Caco-2 (cell line): ENCODE measurements around the gene DUOXA1. TPM values are rescaled to one million over a fixed set of nuclear protein-coding genes. Genes with fewer than 3 reads are reported as not detected.

Source experiments
- Bru-seq: library from RNA; stranded (reverse); fragments of 400-500 nt; gene quantifications from one replicate; lab custom pipeline; 2021; lab: Mats Ljungman, UMichigan
- BruChase-seq, 2 experiments: library from RNA; stranded (reverse); fragments of 400-500 nt; gene quantifications; one replicate each; lab custom pipeline; 2021; lab: Mats Ljungman, UMichigan
- BruUV-seq: library from RNA; stranded (reverse); fragments of 400-500 nt; replicated peaks from 2 replicates; lab custom pipeline; 2021; lab: Mats Ljungman, UMichigan
- CTCF ChIA-PET: fragments of 300-600 bp; sonication (Branson Sonifier 250); formaldehyde crosslinking; loops from one replicate; lab custom pipeline; 2022; ENCODE audit warnings: antibody characterized with exemption; lab: Charles Lee
- POLR2A ChIA-PET: fragments of 300-600 bp; sonication (Branson Sonifier 250); formaldehyde crosslinking; loops from one replicate; lab custom pipeline; 2022; ENCODE audit warnings: antibody characterized with exemption; lab: Charles Lee
- DNase-seq, 2 experiments: peaks; one replicate each; pipeline versions ENCODE4 v3.0.0 to v3.0.0-alpha.2; 2020 to 2022
- H3K27me3 ChIP-seq: replicated peaks from 2 replicates; pipeline ENCODE4 v1.6.0; 2011; ENCODE audit warnings: low read length; ENCODE audit not compliant: control insufficient read depth, insufficient read depth
- H3K36me3 ChIP-seq: 2 replicates; pipeline ENCODE4 v1.5.1; 2011; ENCODE audit warnings: low read length; ENCODE audit not compliant: control insufficient read depth, insufficient read depth
- H3K4me1 ChIP-seq: fragments of 250-450 bp; sonication (Bioruptor Pico); 2 replicates; pipeline ENCODE4 v1.5.1; 2020; ENCODE audit warnings: mild to moderate bottlenecking
- H3K4me3 ChIP-seq: 2 replicates; pipeline ENCODE4 v1.5.1; 2011; ENCODE audit warnings: low read depth, mild to moderate bottlenecking, control low read depth, low read length
- H3K9me3 ChIP-seq: fragments of 250-450 bp; sonication (Bioruptor Pico); 2 replicates; pipeline ENCODE4 v1.5.1; 2020; ENCODE audit warnings: mild to moderate bottlenecking, moderate library complexity
- H3K27ac Mint-ChIP-seq: one replicate; pipeline ENCODE4 v1.8.0; 2022; ENCODE audit warnings: mixed read lengths; ENCODE audit not compliant: unreplicated experiment
- H3K27me3 Mint-ChIP-seq: one replicate; pipeline ENCODE4 v1.8.0; 2022; ENCODE audit warnings: mixed read lengths; ENCODE audit not compliant: insufficient read depth, unreplicated experiment
- H3K36me3 Mint-ChIP-seq: one replicate; pipeline ENCODE4 v1.8.0; 2022; ENCODE audit warnings: mild to moderate bottlenecking, mixed read lengths; ENCODE audit not compliant: insufficient read depth, unreplicated experiment
- H3K4me1 Mint-ChIP-seq: one replicate; pipeline ENCODE4 v1.8.0; 2022; ENCODE audit warnings: low read depth, mixed read lengths; ENCODE audit not compliant: unreplicated experiment
- H3K4me3 Mint-ChIP-seq: one replicate; pipeline ENCODE4 v1.8.0; 2022; ENCODE audit warnings: mild to moderate bottlenecking, moderate library complexity, mixed read lengths; ENCODE audit not compliant: unreplicated experiment
- H3K9me3 Mint-ChIP-seq: one replicate; pipeline ENCODE4 v1.8.0; 2022; ENCODE audit warnings: mixed read lengths; ENCODE audit not compliant: unreplicated experiment
- CTCF ChIP-seq, 2 experiments: fragments of 200-600 bp in 1 of 2; IDR thresholded peaks; 1 replicate in 1 of 2; 2 replicates in 1 of 2; pipeline versions ENCODE4 v1.5.1 to v1.8.0; 2011 to 2022; ENCODE audit warnings: antibody characterized with exemption in 1 of 2, control low read depth in 1 of 2, inconsistent platforms in 1 of 2, low read depth in 1 of 2, low read length in 1 of 2, mild to moderate bottlenecking in 1 of 2, moderate library complexity in 1 of 2; ENCODE audit not compliant: insufficient read depth in 1 of 2, severe bottlenecking in 1 of 2, unreplicated experiment in 1 of 2
- intact Hi-C: fragments of 100-400 bp; cut with micrococcal nuclease; formaldehyde crosslinking; loops from one replicate; pipeline ENCODE4 v1.10.0; 2022; ENCODE audit not compliant: unreplicated experiment
- long read RNA-seq: library from polyadenylated mRNA; stranded (forward); transcript quantifications from one replicate; pipeline ENCODE4 v2.0.0, GENCODE V29; 2022
- total RNA-seq: library from RNA; stranded (reverse); gene quantifications from 2 replicates; pipeline ENCODE4 v1.2.3, GENCODE V29; 2022

DUOXA1 gene
- total RNA-seq (0.39 TPM in 1 of 2 replicates, not detected in the other), Bru-seq, nascent RNA (percentile 19 among the genes with signal in this experiment), BruChase-seq, experiment 1, labeled RNA remaining after a 2-hour chase (percentile 20 among the genes with signal in this experiment), BruChase-seq, experiment 2, labeled RNA remaining after a 6-hour chase (percentile 26 among the genes with signal in this experiment)
- long read RNA-seq: 0 reads

- Histone ChIP-seq H3K27me3 (no peaks in the 10 kb centered on the region), H3K4me1 (no peaks in the 10 kb centered on the region), H3K9me3 (no peaks in the 10 kb centered on the region), H3K36me3 (no peaks in the 10 kb centered on the region), H3K4me3 (no peak within 1 kb of the TSS)
- Mint-ChIP-seq H3K4me1 (peaks cover 10% of the 10 kb centered on the region), H3K4me3 (no peak within 1 kb of the TSS), H3K9me3 (peaks cover 12% of the 10 kb centered on the region), H3K27ac (no peak within 1 kb of the TSS), H3K27me3 (no peaks in the 10 kb centered on the region), H3K36me3 (no peaks in the 10 kb centered on the region)
- ChIA-PET CTCF (interaction anchor here (0.7 kb wide), 1 partner anchor 321 kb away, joined by 3 read pairs; no protein-coding TSS in a partner anchor), POLR2A (no interaction called here)
- no TSS peak for BruUV-seq
- TF ChIP-seq CTCF (IDR thresholded peaks at IDR 0.05; ENCODE audit: insufficient read depth in 1 of 2, low read depth in 1 of 2, low read length in 1 of 2, severe bottlenecking in 1 of 2, unreplicated experiment in 1 of 2): no peak
- intact Hi-C loops: no loop called here
- DNase-seq: no peak
These were observed at the start of gene DUOXA1, which contains the start of gene DUOX1 for GRCh38 chr15:45129651-45130129. Gene DUOXA1, minus strand, starts transcription at chr15:45129879. Its CDS starts 6,865 bp downstream, at chr15:45123014. Gene DUOX1, plus strand, starts transcription at chr15:45129994. Its CDS starts 1,973 bp downstream, at chr15:45131967.

- H3K36me3 ChIP-seq: 0 out of 2 replicates have a peak, but pooled peaks cover 1% of the 10 kb centered on the region
- H3K4me3 ChIP-seq: no peak overlapping the region
- Mint-ChIP-seq H3K4me1 (no peaks in the 10 kb centered on the region), H3K9me3 (no peaks in the 10 kb centered on the region), H3K4me3 (no peak overlapping the region), H3K27me3 (no peaks in the 10 kb centered on the region), H3K36me3 (no peaks in the 10 kb centered on the region), H3K27ac (no peak overlapping the region)
- ChIA-PET POLR2A (no interaction called here), CTCF (no interaction called here)
- DNase-seq: no peak
- H3K9me3 ChIP-seq: no peaks in the 10 kb centered on the region
- no peaks in the 10 kb centered on the region for H3K27me3 ChIP-seq
- no peaks in the 10 kb centered on the region for H3K4me1 ChIP-seq
- no peak for TF ChIP-seq CTCF (IDR thresholded peaks at IDR 0.05; ENCODE audit: insufficient read depth in 1 of 2, low read depth in 1 of 2, low read length in 1 of 2, severe bottlenecking in 1 of 2, unreplicated experiment in 1 of 2)
- BruUV-seq: no TSS peak
- intact Hi-C loops: no loop called here
These were observed 47.6 kb upstream of the DUOXA1 start for GRCh38 chr15:45177285-45177684.

- H3K9me3 Mint-ChIP-seq: no peaks in the 10 kb centered on the region
- no TSS peak for BruUV-seq
- no peak for DNase-seq
These were observed 44.9 kb upstream of the DUOXA1 start for GRCh38 chr15:45174577-45174976.

More at GRCh38 chr15:45174577-45174976, 44.9 kb upstream of the DUOXA1 start:
- TF ChIP-seq CTCF (IDR thresholded peaks at IDR 0.05; ENCODE audit: insufficient read depth in 1 of 2, low read depth in 1 of 2, low read length in 1 of 2, severe bottlenecking in 1 of 2, unreplicated experiment in 1 of 2): no peak
- ChIA-PET CTCF (no interaction called here), POLR2A (no interaction called here)
- Mint-ChIP-seq H3K36me3 (no peaks in the 10 kb centered on the region), H3K27ac (no peak overlapping the region), H3K4me3 (no peak overlapping the region), H3K27me3 (no peaks in the 10 kb centered on the region), H3K4me1 (no peaks in the 10 kb centered on the region)
- Histone ChIP-seq H3K36me3 (no peaks in the 10 kb centered on the region; the same call in 1 of the 2 replicates), H3K9me3 (no peaks in the 10 kb centered on the region), H3K27me3 (no peaks in the 10 kb centered on the region), H3K4me3 (no peak overlapping the region), H3K4me1 (no peaks in the 10 kb centered on the region)
- intact Hi-C loops: no loop called here
